B cell (primary cell): ENCODE data around the gene RGS6. TPM values are rescaled to one million over a fixed set of nuclear protein-coding genes. Genes with fewer than 3 reads are reported as not detected.

ENCODE experiments used
- ATAC-seq: fragments of 200-7000 bp; cut with Tn5 transposase; one replicate; pipeline ENCODE4 v1.10.0; 2021; ENCODE audit warnings: low read depth, mild to moderate bottlenecking, moderate number of reproducible peaks, moderate library complexity
- CTCF ChIA-PET: fragments of 350-600 bp; sonication (Branson Sonifier 250); formaldehyde crosslinking; loops from one replicate; lab custom pipeline; 2021; ENCODE audit warnings: antibody characterized with exemption, inconsistent platforms; lab: Charles Lee
- POLR2A ChIA-PET: fragments of 350-600 bp; sonication (Branson Sonifier 250); formaldehyde crosslinking; loops from one replicate; lab custom pipeline; 2021; ENCODE audit warnings: antibody characterized with exemption; lab: Charles Lee
- DNase-seq: peaks from one replicate; pipeline ENCODE4 v3.0.0; 2013
- H2AFZ ChIP-seq: 2 replicates; pipeline ENCODE4 v1.6.1; 2012; ENCODE audit warnings: mild to moderate bottlenecking, low read depth, low read length; ENCODE audit not compliant: insufficient read depth, poor library complexity, severe bottlenecking
- H3K27ac ChIP-seq, 2 donors: 1 replicate in 1 of 2; 2 replicates in 1 of 2; pipeline ENCODE4 v1.5.1; 2012 to 2013; ENCODE audit warnings: low read length in 2 of 2, mild to moderate bottlenecking in 2 of 2, moderate library complexity in 1 of 2
- H3K27me3 ChIP-seq, 4 experiments: fragments of 200-600 bp in 1 of 4; sonication (generic) in 1 of 4; replicated peaks in 1 of 4; 1 replicate in 2 of 4; 2 replicates in 2 of 4; pipeline versions ENCODE4 v1.6.1 to v1.7.0; 2013 to 2016; ENCODE audit warnings: low read length in 3 of 4, mild to moderate bottlenecking in 2 of 4, mixed read lengths in 1 of 4, moderate library complexity in 1 of 4; ENCODE audit not compliant: insufficient read depth in 4 of 4, control insufficient read depth in 3 of 4; ENCODE audit errors: control extremely low read depth in 1 of 4
- H3K36me3 ChIP-seq, 2 experiments: replicated peaks in 1 of 2; 1 replicate in 1 of 2; 2 replicates in 1 of 2; pipeline versions ENCODE4 v1.6.1 to v1.7.1; 2013; ENCODE audit warnings: low read length in 1 of 2; ENCODE audit not compliant: insufficient read depth in 2 of 2, control insufficient read depth in 1 of 2; ENCODE audit errors: control extremely low read depth in 1 of 2, extremely low read depth in 1 of 2
- H3K4me1 ChIP-seq, 2 donors: fragments of 200-600 bp in 1 of 2; sonication (generic) in 1 of 2; 1 replicate in 1 of 2; 2 replicates in 1 of 2; pipeline versions ENCODE4 v1.5.1 to v1.6.1; 2013 to 2017; ENCODE audit warnings: low read length in 2 of 2; ENCODE audit not compliant: control insufficient read depth in 2 of 2, insufficient read depth in 2 of 2
- H3K4me2 ChIP-seq: replicated peaks from 2 replicates; pipeline ENCODE3; 2012; ENCODE audit warnings: mild to moderate bottlenecking, low read depth, low read length; ENCODE audit not compliant: poor library complexity, severe bottlenecking
- H3K4me3 ChIP-seq, 5 experiments: fragments of 200-600 bp in 1 of 5; sonication (generic) in 1 of 5; 1 replicate in 3 of 5; 2 replicates in 2 of 5; pipeline versions ENCODE4 v1.5.1 to v1.7.0; 2011 to 2016; ENCODE audit warnings: low read length in 4 of 5, mild to moderate bottlenecking in 4 of 5, low read depth in 2 of 5, control low read depth in 1 of 5, moderate library complexity in 1 of 5; ENCODE audit not compliant: insufficient read depth in 1 of 5; ENCODE audit errors: control extremely low read depth in 1 of 5, extremely low read depth in 1 of 5
- H3K79me2 ChIP-seq: fragments of 200-600 bp; sonication (generic); one replicate; pipeline ENCODE4 v1.6.0; 2016; ENCODE audit warnings: low read length; ENCODE audit not compliant: control insufficient read depth, insufficient read depth
- H3K9ac ChIP-seq: fragments of 200-600 bp; sonication (generic); 2 replicates; pipeline ENCODE4 v1.6.1; 2017; ENCODE audit warnings: mild to moderate bottlenecking, low read length, moderate library complexity
- H3K9me3 ChIP-seq, 3 donors: one replicate each; pipeline versions ENCODE4 v1.6.1 to v1.7.1; 2013; ENCODE audit warnings: low read length in 2 of 3; ENCODE audit not compliant: control insufficient read depth in 2 of 3, insufficient read depth in 1 of 3; ENCODE audit errors: control extremely low read depth in 1 of 3
- H4K20me1 ChIP-seq: 2 replicates; pipeline ENCODE4 v1.6.0; 2012; ENCODE audit warnings: mild to moderate bottlenecking, low read length; ENCODE audit not compliant: insufficient read depth, control insufficient read depth, poor library complexity, severe bottlenecking
- H3K27ac Mint-ChIP-seq: one replicate; pipeline ENCODE4 v1.8.0; 2021; ENCODE audit warnings: mixed read lengths
- H3K27me3 Mint-ChIP-seq: one replicate; pipeline ENCODE4 v1.8.0; 2021; ENCODE audit warnings: mixed read lengths
- H3K4me1 Mint-ChIP-seq: one replicate; pipeline ENCODE4 v1.8.0; 2021; ENCODE audit warnings: mixed read lengths
- H3K4me3 Mint-ChIP-seq: one replicate; pipeline ENCODE4 v1.8.0; 2021; ENCODE audit warnings: mixed read lengths
- H3K9me3 Mint-ChIP-seq: one replicate; pipeline ENCODE4 v1.8.0; 2022; ENCODE audit warnings: mixed read lengths; ENCODE audit not compliant: insufficient read depth
- EZH2 ChIP-seq: IDR thresholded peaks from 2 replicates; pipeline ENCODE4 v1.6.1; 2012; ENCODE audit warnings: borderline replicate concordance, low read depth, mild to moderate bottlenecking, moderate library complexity, low read length; ENCODE audit not compliant: insufficient read depth, poor library complexity, severe bottlenecking
- WGBS: methylation state at CpG from one replicate; pipeline ENCODE4 v1.1.5; 2013; ENCODE audit warnings: missing lambda C conversion rate; ENCODE audit not compliant: insufficient coverage; 5-methylcytosine and 5-hydroxymethylcytosine counted together
- intact Hi-C: fragments of 100-400 bp; cut with micrococcal nuclease; formaldehyde crosslinking; loops from one replicate; pipeline ENCODE4 v1.10.0; 2022
- polyA plus RNA-seq: library from polyadenylated mRNA; depleted of rRNA; stranded (reverse); fragments of >200 nt; gene quantifications from 2 replicates; pipeline ENCODE4 v1.2.3, GENCODE V29; 2012
- total RNA-seq, 2 donors: library from RNA; stranded (reverse); fragments of 120-200 nt in 1 of 2; gene quantifications; 1 replicate in 1 of 2; 2 replicates in 1 of 2; pipeline versions ENCODE4 v1.2.3 to v1.2.4, GENCODE V29; 2013 to 2022
- TF ChIP-seq, protein P1 (sequence below): fragments of 200-600 bp; IDR thresholded peaks from one replicate; pipeline ENCODE4 v1.8.0; 2022; ENCODE audit warnings: antibody characterized with exemption, mild to moderate bottlenecking

RGS6 gene
- total and polyA plus RNA-seq, 2 donors (not counting 1 experiment from before 2014, with no cell fraction given) = 0.07 TPM; not detected in 1

DNA sequence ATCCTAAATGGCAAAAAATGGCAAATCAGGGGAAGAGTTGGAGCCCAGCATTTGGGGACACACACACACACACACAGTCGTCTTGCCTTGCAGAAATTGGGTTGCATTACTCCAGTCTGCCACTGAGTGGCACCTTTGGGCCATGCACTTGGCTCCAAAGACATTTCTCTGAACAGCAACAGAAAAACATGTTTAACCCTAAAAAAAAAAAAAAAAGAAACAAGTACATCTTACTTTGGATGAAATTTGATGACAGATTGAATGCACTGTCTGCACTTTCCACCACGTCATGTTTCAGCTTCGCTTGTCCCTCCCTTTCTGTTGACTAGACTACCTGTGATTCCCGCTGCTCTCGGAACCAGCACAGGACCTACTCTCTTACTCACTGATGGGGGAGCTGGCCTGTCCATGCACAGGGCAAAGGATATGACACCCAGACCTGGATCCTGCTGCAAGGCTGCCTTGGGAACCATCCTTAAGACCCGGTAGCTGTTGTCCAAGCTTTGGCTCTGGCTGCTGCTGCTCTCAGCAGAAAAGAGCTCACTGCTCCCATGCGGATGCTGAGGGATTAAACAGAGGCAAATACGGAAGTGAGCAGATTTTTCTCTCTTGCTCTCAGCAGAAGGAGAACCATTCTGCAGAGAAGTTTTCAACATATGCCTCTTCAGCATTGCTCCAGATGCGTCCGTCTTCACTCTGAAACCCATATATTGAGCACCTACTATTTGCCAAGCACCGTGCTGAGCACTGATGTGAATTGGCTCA is 584.9 kb downstream of the RGS6 start:
- intact Hi-C loops = loop anchor here (1.0 to 5.0 kb wide), 5 partner anchors 80 to 510 kb away; partner anchors contain the start of genes DPF3 and ZFYVE1
- peak overlapping the region; percentile 71 for H3K4me2 ChIP-seq
- no peaks in the 10 kb centered on the region for H3K36me3 ChIP-seq
- H3K4me3 ChIP-seq = no peak overlapping the region
- no peaks in the 10 kb centered on the region for H4K20me1 ChIP-seq
- peaks cover 2 to 24% (median 3%) of the 10 kb centered on the region in 3 donors for H3K9me3 ChIP-seq
- WGBS = 51% methylated on average over 8 of the region's 11 CpGs
- H3K27ac ChIP-seq = peak overlapping the region; percentile 74 to 84
- ATAC-seq = peak; percentile 64
- H3K4me3 Mint-ChIP-seq = peak overlapping the region; percentile 56
- H3K27me3 Mint-ChIP-seq = no peaks in the 10 kb centered on the region
- H3K9ac ChIP-seq = peak overlapping the region; percentile 0
- H2AFZ ChIP-seq = peak overlapping the region; percentile 27
- peaks cover 0 to under 1% (median 0%) of the 10 kb centered on the region in 4 experiments for H3K27me3 ChIP-seq
- CTCF ChIA-PET = interaction anchor here (0.6 to 8.6 kb wide), 36 partner anchors 8 to 495 kb away, joined by 3 to 364 read pairs (median 4); partner anchors contain the start of gene DPF3
- H3K27ac Mint-ChIP-seq = peak overlapping the region; percentile 92
- peak; percentile 87 for DNase-seq
- POLR2A ChIA-PET = no interaction called here
- no peaks in the 10 kb centered on the region for H3K79me2 ChIP-seq
- peaks cover 8% of the 10 kb centered on the region for H3K9me3 Mint-ChIP-seq
- no peak for TF ChIP-seq EZH2
- TF ChIP-seq, protein P1, sequence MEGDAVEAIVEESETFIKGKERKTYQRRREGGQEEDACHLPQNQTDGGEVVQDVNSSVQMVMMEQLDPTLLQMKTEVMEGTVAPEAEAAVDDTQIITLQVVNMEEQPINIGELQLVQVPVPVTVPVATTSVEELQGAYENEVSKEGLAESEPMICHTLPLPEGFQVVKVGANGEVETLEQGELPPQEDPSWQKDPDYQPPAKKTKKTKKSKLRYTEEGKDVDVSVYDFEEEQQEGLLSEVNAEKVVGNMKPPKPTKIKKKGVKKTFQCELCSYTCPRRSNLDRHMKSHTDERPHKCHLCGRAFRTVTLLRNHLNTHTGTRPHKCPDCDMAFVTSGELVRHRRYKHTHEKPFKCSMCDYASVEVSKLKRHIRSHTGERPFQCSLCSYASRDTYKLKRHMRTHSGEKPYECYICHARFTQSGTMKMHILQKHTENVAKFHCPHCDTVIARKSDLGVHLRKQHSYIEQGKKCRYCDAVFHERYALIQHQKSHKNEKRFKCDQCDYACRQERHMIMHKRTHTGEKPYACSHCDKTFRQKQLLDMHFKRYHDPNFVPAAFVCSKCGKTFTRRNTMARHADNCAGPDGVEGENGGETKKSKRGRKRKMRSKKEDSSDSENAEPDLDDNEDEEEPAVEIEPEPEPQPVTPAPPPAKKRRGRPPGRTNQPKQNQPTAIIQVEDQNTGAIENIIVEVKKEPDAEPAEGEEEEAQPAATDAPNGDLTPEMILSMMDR = peak; percentile 92
- peaks cover 57% of the 10 kb centered on the region for H3K4me1 Mint-ChIP-seq
- H3K4me1 ChIP-seq = peaks cover 58 to 65% of the 10 kb centered on the region in 2 donors

DNA sequence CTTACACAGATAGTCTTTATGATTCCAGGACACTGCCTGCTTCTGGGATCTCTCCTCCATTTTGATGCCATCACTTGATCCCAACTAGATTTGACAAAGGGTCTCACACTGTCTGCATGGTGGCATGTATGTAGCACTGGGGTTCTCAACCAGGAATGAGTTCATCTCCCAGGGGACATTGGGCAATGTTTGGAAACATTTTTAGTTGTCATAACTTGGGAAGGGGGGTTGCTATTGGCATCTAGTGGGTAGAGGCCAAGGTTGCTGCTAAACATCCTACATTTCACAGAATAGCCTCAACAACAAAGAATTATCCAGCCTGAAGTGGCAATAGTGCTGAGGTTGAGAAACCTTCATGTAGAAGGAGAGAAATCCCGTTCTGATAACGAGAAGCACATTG is 585.5 kb downstream of the RGS6 start:
- H3K27ac Mint-ChIP-seq = peak overlapping the region; percentile 92
- Histone ChIP-seq H2AFZ (peak overlapping the region; percentile 61), H3K36me3 (no peaks in the 10 kb centered on the region), H3K27me3 (no peaks in the 10 kb centered on the region), H4K20me1 (no peaks in the 10 kb centered on the region), H3K27ac (peak overlapping the region; percentile 74 to 84), H3K79me2 (no peaks in the 10 kb centered on the region), H3K4me1 (peaks cover 64 to 70% of the 10 kb centered on the region in 2 donors), H3K4me2 (peak overlapping the region; percentile 71), H3K9me3 (peaks cover 2 to 28% (median 3%) of the 10 kb centered on the region in 3 donors), H3K9ac (peak overlapping the region; percentile 0), H3K4me3 (no peak overlapping the region)
- DNase-seq = no peak
- TF ChIP-seq, protein P1 = no peak
- no peak for TF ChIP-seq EZH2
- H3K4me1 Mint-ChIP-seq = peaks cover 62% of the 10 kb centered on the region
- H3K27me3 Mint-ChIP-seq = no peaks in the 10 kb centered on the region
- ATAC-seq = no peak
- no peak overlapping the region for H3K4me3 Mint-ChIP-seq
- ChIA-PET CTCF (interaction anchor here (0.7 to 8.6 kb wide), 30 partner anchors 10 to 442 kb away, joined by 3 to 364 read pairs (median 5); partner anchors contain the start of gene DPF3), POLR2A (no interaction called here)
- H3K9me3 Mint-ChIP-seq = peaks cover 8% of the 10 kb centered on the region
- intact Hi-C loops = loop anchor here (1.0 to 5.0 kb wide), 5 partner anchors 80 to 510 kb away; partner anchors contain the start of genes DPF3 and ZFYVE1
- 100% methylated on average over 1 of the region's 2 CpGs for whole genome bisulfite sequencing
